ENCODE measurements around the gene NPBWR2.

Gene NPBWR2

GRCh38 chr20:64083378-64083803 lies 24.0 kb downstream of the NPBWR2 start:
- DNase-seq: peak; percentile 85

DNA sequence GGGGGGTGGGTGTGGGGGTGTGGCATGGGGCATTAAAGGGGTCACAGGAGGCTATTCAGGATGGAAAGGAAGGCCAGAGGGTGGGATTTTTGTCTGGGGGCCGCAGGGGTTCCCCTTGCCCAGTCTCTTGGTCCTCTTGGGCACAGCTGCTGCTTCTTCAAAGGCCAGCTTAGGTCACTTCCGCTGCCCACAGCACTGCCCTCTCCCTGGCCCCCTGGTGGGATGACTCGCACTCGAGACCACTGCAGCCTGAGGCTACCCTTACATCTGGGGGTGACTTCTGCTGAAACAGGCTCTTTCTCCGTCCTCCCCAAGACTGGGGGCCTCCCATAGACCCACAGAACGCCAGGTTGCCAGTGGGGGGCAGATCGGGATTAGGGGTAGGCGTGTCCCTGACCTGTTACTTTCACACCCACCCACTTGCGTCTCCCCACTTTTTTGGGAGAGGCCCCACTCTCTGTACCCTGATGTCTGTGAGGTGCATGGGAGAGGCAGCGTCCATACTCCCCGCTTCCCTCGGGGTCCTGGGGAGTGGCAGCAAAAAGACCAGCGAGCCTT lies 24.5 kb downstream of the NPBWR2 start:
- DNase-seq: no peak

GRCh38 chr20:64082126-64082731 lies 25.1 kb downstream of the NPBWR2 start:
- no peak for DNase-seq

DNA sequence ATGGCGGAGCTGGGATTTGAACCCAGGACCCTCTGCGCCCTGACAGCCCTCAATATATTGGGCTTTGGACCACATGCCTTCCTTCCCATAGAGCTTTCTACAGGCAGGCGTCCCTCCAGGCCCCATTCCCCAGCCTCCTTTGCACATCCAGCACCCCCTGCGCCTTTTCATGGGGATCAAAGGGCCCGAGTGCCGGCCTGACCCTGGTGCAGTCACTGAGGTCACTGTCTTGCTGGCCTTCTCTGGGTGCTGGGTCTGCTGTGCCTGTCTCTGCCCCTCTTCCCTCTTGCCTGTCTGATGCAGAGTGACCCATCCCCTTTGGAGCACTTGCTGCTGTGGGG lies 25.8 kb downstream of the NPBWR2 start:
- DNase-seq: no peak

DNA sequence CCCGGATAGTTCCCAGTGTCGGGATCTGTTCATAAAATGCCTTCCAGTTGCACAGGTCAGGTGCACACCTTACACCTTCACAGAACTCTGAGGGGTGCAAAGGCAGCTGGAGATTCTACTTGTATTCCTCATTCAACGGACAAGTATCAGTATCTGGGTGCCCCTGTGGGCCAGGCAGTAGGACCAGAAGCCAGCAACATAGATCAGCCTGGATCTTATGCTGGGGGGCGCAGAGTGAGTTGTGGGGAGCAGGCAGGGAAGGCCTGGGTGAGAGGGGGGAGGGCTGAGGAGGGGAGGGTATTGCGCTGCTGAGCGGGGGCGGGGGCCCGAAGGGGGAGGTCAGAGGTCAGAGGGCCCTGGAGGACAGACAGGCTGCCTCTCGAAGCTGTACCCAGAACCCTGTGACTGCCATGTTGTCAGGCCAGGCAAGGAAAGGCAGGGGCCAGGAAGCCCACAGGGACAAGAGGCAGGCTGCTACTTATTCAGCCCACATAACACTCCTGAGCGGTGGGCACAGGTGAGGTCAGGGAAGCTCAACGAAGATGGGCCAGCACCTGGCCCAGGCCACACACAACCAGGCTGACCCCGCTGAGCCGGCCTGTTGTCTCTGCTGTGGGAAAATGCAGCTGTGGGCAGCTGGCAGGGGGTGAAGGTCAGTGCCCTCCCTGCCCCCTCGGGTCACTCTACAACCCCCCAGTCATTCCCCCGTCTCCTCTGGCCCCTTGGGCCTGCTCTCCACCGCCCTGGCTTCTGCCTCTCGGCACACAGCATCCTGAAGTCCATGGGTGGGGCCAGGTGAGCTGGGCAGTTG lies 26.3 kb downstream of the NPBWR2 start:
- DNase-seq: no peak

DNA sequence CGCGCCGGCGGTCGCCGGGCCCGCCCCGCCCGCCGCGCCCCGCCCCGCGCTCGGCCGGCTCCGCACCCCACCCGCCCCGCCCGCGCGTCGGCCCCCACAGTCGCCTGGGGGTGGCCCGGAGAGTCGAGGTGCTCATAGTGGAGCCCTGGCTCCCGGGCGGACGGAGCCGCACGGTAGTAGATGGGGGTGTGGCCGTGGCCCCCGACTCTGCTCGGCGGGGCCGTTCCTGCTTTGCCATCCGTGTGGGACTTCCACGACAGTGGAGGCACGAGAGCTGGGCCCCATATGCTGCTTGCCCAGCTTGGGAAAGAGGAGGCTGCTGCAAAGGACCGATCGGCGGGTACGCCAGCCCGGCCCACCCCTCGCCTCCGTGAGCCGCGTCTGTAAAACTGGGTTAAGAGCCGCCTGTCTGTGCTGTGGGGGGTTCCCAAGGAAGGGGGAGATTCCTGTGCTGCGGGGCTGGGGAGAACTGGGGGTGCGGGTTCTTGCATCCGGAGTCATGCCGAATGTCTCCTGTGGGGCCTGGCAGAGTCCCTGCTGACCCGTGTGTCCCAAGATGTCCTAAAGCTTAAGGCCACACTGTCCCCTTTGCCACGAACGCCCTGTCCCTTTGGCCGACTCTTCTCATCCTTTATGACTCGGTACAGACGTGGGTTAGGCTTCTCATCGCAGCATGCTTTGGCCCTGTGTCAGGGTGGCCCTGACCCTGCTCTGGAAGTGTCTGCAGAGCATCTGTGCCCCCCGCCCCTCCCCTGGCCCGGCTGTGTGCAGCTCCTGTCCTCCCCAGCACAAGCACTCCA lies 27.2 kb downstream of the NPBWR2 start, which contains the start of gene OPRL1:
TSS of gene OPRL1 (plus strand) at position 70 of the 800 bp plus-strand sequence. CDS start 12,639 bp downstream, outside the sequence.
- no peak for DNase-seq

DNA sequence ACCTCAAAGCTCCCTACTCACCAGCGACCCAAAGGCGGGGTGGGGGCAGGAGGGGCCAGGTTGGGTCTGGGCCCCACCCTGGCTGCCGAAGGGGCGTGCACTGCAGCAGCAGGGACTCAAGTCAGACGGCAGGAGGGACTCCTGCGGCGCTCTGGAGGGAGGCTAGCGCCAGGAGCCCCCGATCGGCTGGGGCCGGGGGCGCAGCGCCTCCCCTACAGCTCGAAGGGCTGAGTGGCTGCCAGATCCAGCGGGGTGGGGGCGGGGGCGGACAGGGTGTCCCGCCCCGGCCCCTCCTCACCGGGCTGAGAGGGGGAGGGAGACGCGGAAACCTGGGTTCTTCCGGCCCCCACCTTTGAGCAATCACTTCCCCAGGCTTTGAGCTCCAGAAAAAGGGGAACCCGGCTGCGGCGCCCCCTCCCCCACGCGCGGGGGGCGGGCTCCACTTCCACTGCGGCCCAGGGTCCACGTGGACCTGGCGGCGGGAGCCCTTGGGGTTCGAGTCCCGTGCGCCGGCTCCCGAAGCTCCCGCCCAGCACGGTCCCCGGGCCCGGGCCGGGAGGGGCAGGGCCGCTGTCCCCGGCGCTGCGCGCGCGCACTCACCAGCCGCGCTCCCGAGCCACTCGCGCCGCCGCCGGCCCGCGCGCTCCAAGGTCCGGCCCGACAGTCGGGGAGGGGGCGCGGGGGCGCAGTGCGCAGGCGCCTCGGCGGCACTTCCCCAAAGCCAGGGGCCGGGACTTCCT lies 27.9 kb downstream of the NPBWR2 start, which contains the start of gene RGS19:
TSS of gene RGS19 (minus strand) at position 246 of the 740 bp plus-strand sequence. CDS start 2,632 bp downstream, outside the sequence.
- peak; percentile 83 for DNase-seq

GRCh38 chr20:64078934-64079272 lies 28.5 kb downstream of the NPBWR2 start:
- DNase-seq: no peak

- DNase-seq: no peak
These were observed 29.4 kb downstream of the NPBWR2 start for GRCh38 chr20:64077876-64078551.

- DNase-seq: no peak
These were observed 29.9 kb downstream of the NPBWR2 start for GRCh38 chr20:64077541-64077875.

GRCh38 chr20:64077094-64077493 lies 30.3 kb downstream of the NPBWR2 start:
- DNase-seq: no peak

DNA sequence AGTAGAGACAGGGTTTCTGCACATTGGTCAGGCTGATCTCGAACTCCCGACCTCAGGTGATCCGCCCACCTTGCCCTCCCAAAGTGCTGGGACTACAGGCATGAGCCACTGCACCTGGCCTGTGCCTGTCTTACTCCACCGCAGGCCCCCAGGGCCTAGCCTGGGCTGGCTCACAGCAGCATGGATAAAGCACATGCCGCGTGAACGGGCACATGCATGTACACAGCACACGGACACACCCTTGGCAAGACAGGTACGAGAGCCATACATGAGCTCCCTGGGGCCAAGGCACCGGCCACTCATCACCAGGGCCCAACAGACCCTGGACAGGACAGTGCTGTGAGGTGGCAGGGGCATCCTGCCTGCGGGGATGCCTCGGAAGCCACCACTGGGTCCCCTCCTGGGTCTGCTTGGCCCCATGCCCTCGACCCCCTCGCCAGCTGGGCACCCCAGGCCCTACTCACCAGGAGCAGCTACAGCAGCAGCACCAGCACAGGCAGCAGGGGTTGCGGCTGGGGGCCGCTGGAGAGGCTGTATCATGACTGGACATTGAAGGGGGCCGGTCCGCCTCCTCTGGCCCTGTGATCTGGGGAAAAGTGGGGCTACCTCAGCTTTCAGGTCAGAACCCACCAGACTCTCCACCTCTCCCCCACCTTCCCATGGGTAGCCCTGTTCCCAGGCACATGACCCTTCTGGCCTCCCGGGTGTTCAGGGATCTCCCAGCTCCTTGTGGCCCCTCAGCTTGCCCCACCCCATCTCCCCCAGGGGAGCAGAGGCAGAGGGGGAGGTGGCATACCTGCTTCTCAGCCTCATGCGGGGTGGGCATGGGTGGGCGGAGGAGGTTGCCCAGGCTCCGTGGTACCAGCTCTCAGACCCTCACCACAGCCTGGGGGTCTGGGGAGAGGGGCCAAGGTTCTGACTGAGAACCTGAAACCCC lies 31.0 kb downstream of the NPBWR2 start:
- no peak for DNase-seq

- DNase-seq: no peak
These were observed 31.8 kb downstream of the NPBWR2 start for GRCh38 chr20:64075556-64075955.

DNA sequence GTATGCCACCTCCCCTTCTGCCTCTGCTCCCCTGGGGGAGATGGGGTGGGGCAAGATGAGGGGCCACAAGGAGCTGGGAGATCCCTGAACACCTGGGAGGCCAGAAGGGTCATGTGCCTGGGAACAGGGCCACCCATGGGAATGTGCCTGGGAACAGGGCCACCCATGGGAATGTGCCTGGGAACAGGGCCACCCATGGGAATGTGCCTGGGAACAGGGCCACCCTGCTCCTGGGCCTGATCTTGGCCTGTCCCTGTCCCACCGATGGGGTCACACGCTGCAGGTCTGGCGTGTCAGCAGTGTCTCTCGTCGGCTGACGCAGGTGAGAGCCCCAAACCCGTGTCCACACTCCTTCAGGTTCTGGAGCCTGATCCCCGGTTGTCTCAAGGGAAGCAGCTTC lies 32.4 kb downstream of the NPBWR2 start:
- DNase-seq: no peak

- DNase-seq: no peak
These were observed 33.1 kb downstream of the NPBWR2 start for GRCh38 chr20:64074184-64074789.

DNA sequence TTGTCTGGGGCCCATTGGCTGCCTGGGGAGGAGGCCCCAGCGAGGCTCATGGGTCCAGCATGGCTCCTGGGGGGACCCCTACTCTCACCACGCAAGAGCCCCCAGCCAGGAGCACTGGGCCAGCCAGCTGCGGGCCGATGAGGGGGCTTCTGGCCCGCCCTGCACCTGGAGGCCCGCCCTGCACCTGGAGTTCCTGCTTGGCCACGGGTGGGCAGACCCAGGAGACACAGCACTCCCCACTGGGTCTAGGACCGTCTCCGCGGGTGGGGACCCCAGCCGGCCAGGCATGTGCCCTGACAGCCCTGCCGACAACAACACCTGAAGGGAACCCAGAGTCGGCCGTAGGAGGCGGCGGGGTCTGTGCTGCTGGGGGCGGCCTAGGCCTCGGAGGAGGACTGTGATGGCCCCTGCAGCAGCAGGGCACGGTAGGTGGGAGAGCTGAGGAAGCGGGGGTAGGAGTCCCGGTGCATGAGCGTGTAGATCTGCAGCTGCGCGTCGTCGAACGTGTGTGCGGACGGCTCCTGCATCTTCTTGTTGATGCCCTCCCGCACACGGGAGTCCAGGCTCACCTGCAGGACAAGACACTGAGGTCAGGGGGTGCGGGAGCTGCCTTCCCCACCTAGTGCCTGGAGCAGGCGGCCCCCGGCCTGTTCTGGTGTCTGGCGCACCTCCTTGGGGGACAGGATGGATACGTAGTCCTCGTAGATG lies 33.7 kb downstream of the NPBWR2 start:
- no peak for DNase-seq

- DNase-seq: no peak
These were observed 34.8 kb downstream of the NPBWR2 start for GRCh38 chr20:64072498-64073063.

- DNase-seq: no peak
These were observed 35.7 kb downstream of the NPBWR2 start for GRCh38 chr20:64071341-64072332.
